CD14-positive monocyte (primary cell): ENCODE results near the gene CNPY3. TPM values are rescaled to one million over a fixed set of nuclear protein-coding genes. Genes with fewer than 3 reads are reported as not detected.
"Not testable (repeated sequence)": the region's sequence is repeated elsewhere in the genome, so short reads cannot be mapped to it uniquely, and the experiment has no call there.

ENCODE experiments used
- DNase-seq, 3 donors: peaks; one replicate each; pipeline ENCODE4 v3.0.0-alpha.2; 2011 to 2022
- H2AFZ ChIP-seq: 2 replicates; pipeline ENCODE4 v1.6.0; 2012; ENCODE audit warnings: mild to moderate bottlenecking, low read depth, low read length, inconsistent platforms; ENCODE audit not compliant: insufficient read depth, poor library complexity, severe bottlenecking
- H3K27ac ChIP-seq, 2 donors: 1 replicate in 1 of 2; 2 replicates in 1 of 2; pipeline ENCODE4 v1.5.1; 2012 to 2013; ENCODE audit warnings: low read length in 2 of 2, control low read depth in 1 of 2, inconsistent platforms in 1 of 2, low read depth in 1 of 2, mild to moderate bottlenecking in 1 of 2
- H3K27me3 ChIP-seq, 2 donors: one replicate each; pipeline versions ENCODE4 v1.6.0 to v1.6.1; 2011 to 2013; ENCODE audit warnings: low read length in 2 of 2; ENCODE audit not compliant: control insufficient read depth in 2 of 2, insufficient read depth in 2 of 2
- H3K36me3 ChIP-seq, 2 donors: replicated peaks in 1 of 2; 1 replicate in 1 of 2; 2 replicates in 1 of 2; pipeline versions ENCODE4 v1.5.1 to v1.6.1; 2012 to 2013; ENCODE audit warnings: low read length in 2 of 2, control low read depth in 1 of 2, inconsistent platforms in 1 of 2, mild to moderate bottlenecking in 1 of 2; ENCODE audit not compliant: insufficient read depth in 2 of 2, control insufficient read depth in 1 of 2
- H3K4me1 ChIP-seq, 2 donors: 1 replicate in 1 of 2; 2 replicates in 1 of 2; pipeline versions ENCODE4 v1.5.1 to v1.6.1; 2012 to 2013; ENCODE audit warnings: low read length in 2 of 2, control low read depth in 1 of 2, inconsistent platforms in 1 of 2, mild to moderate bottlenecking in 1 of 2, moderate library complexity in 1 of 2; ENCODE audit not compliant: insufficient read depth in 2 of 2, control insufficient read depth in 1 of 2
- H3K4me2 ChIP-seq: replicated peaks from 2 replicates; pipeline ENCODE3; 2012; ENCODE audit warnings: low read length, moderate library complexity, mild to moderate bottlenecking; ENCODE audit not compliant: poor library complexity, severe bottlenecking; ENCODE audit errors: extremely low read depth
- H3K4me3 ChIP-seq, 3 experiments: fragments of 200-600 bp in 1 of 3; sonication (generic) in 1 of 3; replicated peaks in 1 of 3; 1 replicate in 2 of 3; 2 replicates in 1 of 3; pipeline ENCODE4 v1.5.1; 2011 to 2013; ENCODE audit warnings: low read length in 3 of 3, mild to moderate bottlenecking in 3 of 3, control low read depth in 2 of 3, low read depth in 2 of 3, inconsistent platforms in 1 of 3, moderate library complexity in 1 of 3
- H3K79me2 ChIP-seq: 2 replicates; pipeline ENCODE4 v1.6.0; 2012; ENCODE audit warnings: mild to moderate bottlenecking, control low read depth, inconsistent platforms, low read length, moderate library complexity; ENCODE audit not compliant: insufficient read depth
- H3K9ac ChIP-seq: 2 replicates; pipeline ENCODE4 v1.6.0; 2017; ENCODE audit warnings: low read length, mild to moderate bottlenecking; ENCODE audit not compliant: insufficient read depth, poor library complexity, severe bottlenecking
- H3K9me3 ChIP-seq, 2 donors: replicated peaks in 1 of 2; 1 replicate in 1 of 2; 2 replicates in 1 of 2; pipeline versions ENCODE4 v1.5.1 to v1.6.1; 2012 to 2013; ENCODE audit warnings: low read length in 2 of 2, control low read depth in 1 of 2; ENCODE audit not compliant: control insufficient read depth in 1 of 2, insufficient read depth in 1 of 2
- H4K20me1 ChIP-seq: 2 replicates; pipeline ENCODE4 v1.6.0; 2012; ENCODE audit warnings: mild to moderate bottlenecking, low read length, control low read depth, moderate library complexity; ENCODE audit not compliant: insufficient read depth
- H3K27ac Mint-ChIP-seq, 7 donors: one replicate each; pipeline ENCODE4 v1.8.0; 2020; ENCODE audit warnings: mild to moderate bottlenecking in 7 of 7, mixed read lengths in 7 of 7, moderate library complexity in 6 of 7, inconsistent platforms in 2 of 7
- H3K27me3 Mint-ChIP-seq, 3 donors: one replicate each; pipeline ENCODE4 v1.8.0; 2021 to 2022; ENCODE audit warnings: low read depth in 3 of 3, mild to moderate bottlenecking in 3 of 3, mixed read lengths in 3 of 3, moderate library complexity in 3 of 3, inconsistent platforms in 1 of 3
- H3K36me3 Mint-ChIP-seq, 2 donors: one replicate each; pipeline ENCODE4 v1.8.0; 2020; ENCODE audit warnings: mixed read lengths in 2 of 2, inconsistent platforms in 1 of 2, mild to moderate bottlenecking in 1 of 2
- H3K4me1 Mint-ChIP-seq: one replicate; pipeline ENCODE4 v1.8.0; 2020; ENCODE audit warnings: mild to moderate bottlenecking, mixed read lengths
- H3K4me3 Mint-ChIP-seq, 2 donors: one replicate each; pipeline ENCODE4 v1.8.0; 2020; ENCODE audit warnings: mild to moderate bottlenecking in 2 of 2, mixed read lengths in 2 of 2, moderate library complexity in 1 of 2
- H3K9me3 Mint-ChIP-seq, 7 donors: one replicate each; pipeline ENCODE4 v1.8.0; 2020 to 2022; ENCODE audit warnings: mixed read lengths in 7 of 7, mild to moderate bottlenecking in 6 of 7, moderate library complexity in 6 of 7, inconsistent platforms in 2 of 7
- CTCF ChIP-seq: fragments of 200-600 bp; IDR thresholded peaks from one replicate; pipeline ENCODE4 v1.8.0; 2022; ENCODE audit warnings: antibody characterized with exemption, mild to moderate bottlenecking
- WGBS: methylation state at CpG from one replicate; pipeline ENCODE4 v1.1.5; 2013; ENCODE audit warnings: missing lambda C conversion rate; ENCODE audit not compliant: insufficient coverage; 5-methylcytosine and 5-hydroxymethylcytosine counted together
- intact Hi-C, 2 donors: fragments of 100-400 bp; cut with micrococcal nuclease; formaldehyde crosslinking; loops; one replicate each; pipeline versions ENCODE4 v1.15.0 to v1.15.1; 2023
- polyA plus RNA-seq, 3 donors: library from polyadenylated mRNA; depleted of rRNA in 1 of 3; unstranded in 2 of 3; stranded (reverse) in 1 of 3; fragments of 300-500 nt in 2 of 3; fragments of >200 nt in 1 of 3; fragmentation: Illumina TruSeq in 2 of 3; gene quantifications; 1 replicate in 2 of 3; 2 replicates in 1 of 3; pipeline ENCODE4 v1.2.3, GENCODE V29; 2012 to 2021

The CNPY3 gene
- polyA plus RNA-seq, 3 donors = 237 to 295 (median 262) TPM

- Mint-ChIP-seq H3K27ac (peak overlapping the region; percentile 13 to 69 (median 41)), H3K4me3 (no peak overlapping the region), H3K9me3 (no peaks in the 10 kb centered on the region), H3K27me3 (peaks cover 0 to 2% (median 1%) of the 10 kb centered on the region in 3 donors), H3K36me3 (peaks cover 81 to 93% of the 10 kb centered on the region in 2 donors), H3K4me1 (peaks cover 3% of the 10 kb centered on the region)
- Histone ChIP-seq H3K9me3 (no peaks in the 10 kb centered on the region), H2AFZ (no peak overlapping the region), H4K20me1 (peaks cover 83% of the 10 kb centered on the region), H3K79me2 (peaks cover 40% of the 10 kb centered on the region), H3K4me1 (peaks cover under 1% of the 10 kb centered on the region in 2 donors), H3K27ac (peak overlapping the region in 1 of 2 donors; percentile 57), H3K4me3 (no peak overlapping the region), H3K4me2 (no peak overlapping the region), H3K9ac (no peak overlapping the region), H3K36me3 (peaks cover 81 to 100% of the 10 kb centered on the region in 2 donors), H3K27me3 (no peaks in the 10 kb centered on the region)
- 100% methylated on average over 2 of the region's 6 CpGs for WGBS
- intact Hi-C loops = loop anchor here in 1 of 2 donors (5.0 kb wide), 1 partner anchor 38 kb away; no protein-coding TSS in a partner anchor
- TF ChIP-seq CTCF = no peak
- DNase-seq = no peak
Observed at GRCh38 chr6:42940493-42941045, 11.3 kb downstream of the CNPY3 start.

GRCh38 chr6:42941356-42941755 lies 12.1 kb downstream of the CNPY3 start:
- WGBS = 94% methylated on average over 3 of the region's 5 CpGs
- peaks cover 76 to 100% of the 10 kb centered on the region in 2 donors for H3K36me3 ChIP-seq
- not testable (repeated sequence) for H3K9me3 Mint-ChIP-seq

More at GRCh38 chr6:42941356-42941755, 12.1 kb downstream of the CNPY3 start:
- H4K20me1 ChIP-seq = peaks cover 75% of the 10 kb centered on the region
- intact Hi-C loops = loop anchor here in 1 of 2 donors (5.0 kb wide), 1 partner anchor 39 kb away; no protein-coding TSS in a partner anchor
- not testable (repeated sequence) for H3K9ac ChIP-seq, H3K27ac ChIP-seq, H2AFZ ChIP-seq, H3K27me3 ChIP-seq, H3K9me3 ChIP-seq, H3K27me3 Mint-ChIP-seq, H3K4me3 ChIP-seq, H3K4me3 Mint-ChIP-seq, DNase-seq, H3K4me1 Mint-ChIP-seq, H3K4me1 ChIP-seq, H3K4me2 ChIP-seq
- H3K36me3 Mint-ChIP-seq = peaks cover 77 to 91% of the 10 kb centered on the region in 2 donors
- peak overlapping the region in 4 of 7 donors; percentile 1 to 69 (median 38) for H3K27ac Mint-ChIP-seq
- H3K79me2 ChIP-seq = peaks cover 32% of the 10 kb centered on the region
